ENCODE data around the gene MYL2.
A peak's percentile ranks its signal among the peaks of the same experiment; 100 is the strongest.

MYL2 gene

GRCh38 chr12:110888256-110888991 is 32.0 kb downstream of the MYL2 start:
- no peak for DNase-seq

GRCh38 chr12:110885152-110885840 is 35.1 kb downstream of the MYL2 start:
- DNase-seq, result no peak

DNA sequence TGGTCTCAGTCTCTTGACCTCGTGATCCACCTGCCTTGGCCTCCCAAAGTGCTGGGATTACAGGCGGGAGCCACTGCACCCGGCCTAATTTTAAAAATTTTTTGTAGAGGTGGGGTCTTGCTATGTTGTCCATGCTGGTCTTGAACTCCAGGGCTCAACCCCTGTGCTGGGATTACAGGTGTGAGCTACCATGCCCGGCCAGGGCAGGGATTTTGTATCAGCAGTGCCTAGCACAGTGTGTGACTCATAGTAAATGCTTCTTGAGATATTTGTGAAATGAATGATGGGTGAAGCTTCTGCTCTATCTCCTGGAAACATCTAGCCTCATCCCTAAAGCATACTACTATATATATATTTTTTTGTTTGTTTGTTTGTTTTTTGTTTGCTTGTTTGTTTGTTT is 37.1 kb downstream of the MYL2 start:
- no peak for DNase-seq

DNA sequence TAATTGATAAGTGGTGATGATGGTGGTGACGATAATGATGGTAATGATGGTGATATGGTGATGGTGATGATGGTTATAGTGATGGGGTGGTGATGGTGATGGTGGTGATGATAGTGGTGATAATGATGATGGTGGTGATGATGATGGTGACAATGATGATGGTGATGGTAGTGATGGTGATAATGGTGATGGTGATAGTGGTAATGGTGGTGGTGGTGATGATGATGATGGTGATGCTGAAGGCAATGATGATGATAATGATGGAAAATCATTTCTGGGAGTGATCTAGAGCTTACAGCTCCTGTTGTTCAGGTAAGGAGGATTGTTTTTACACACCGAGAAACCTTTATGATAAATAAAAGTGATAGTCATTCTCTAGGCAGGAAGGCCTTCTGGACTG is 39.7 kb downstream of the MYL2 start:
- DNase-seq, result no peak

GRCh38 chr12:110874781-110875180 is 45.6 kb downstream of the MYL2 start:
- DNase-seq, result no peak

DNA sequence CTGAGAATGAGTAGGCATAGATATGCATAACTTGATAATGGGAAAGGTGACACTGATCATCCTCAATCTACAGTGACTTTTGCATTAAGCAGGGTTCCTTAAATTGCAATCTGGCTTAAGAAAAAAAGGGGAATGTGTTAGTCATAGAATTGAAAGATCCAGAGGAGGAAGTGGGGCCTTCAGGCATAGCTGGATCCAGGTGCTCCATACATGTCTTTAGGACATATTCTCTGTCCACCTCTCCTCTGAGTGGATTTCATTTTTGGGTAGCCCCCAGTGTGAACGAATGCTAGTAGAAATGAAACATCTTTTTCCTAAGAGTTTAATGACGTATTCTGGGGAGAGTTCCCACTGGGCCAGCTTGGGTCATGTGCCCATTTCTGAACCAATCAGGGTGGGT is 46.0 kb downstream of the MYL2 start:
- DNase-seq, result no peak

DNA sequence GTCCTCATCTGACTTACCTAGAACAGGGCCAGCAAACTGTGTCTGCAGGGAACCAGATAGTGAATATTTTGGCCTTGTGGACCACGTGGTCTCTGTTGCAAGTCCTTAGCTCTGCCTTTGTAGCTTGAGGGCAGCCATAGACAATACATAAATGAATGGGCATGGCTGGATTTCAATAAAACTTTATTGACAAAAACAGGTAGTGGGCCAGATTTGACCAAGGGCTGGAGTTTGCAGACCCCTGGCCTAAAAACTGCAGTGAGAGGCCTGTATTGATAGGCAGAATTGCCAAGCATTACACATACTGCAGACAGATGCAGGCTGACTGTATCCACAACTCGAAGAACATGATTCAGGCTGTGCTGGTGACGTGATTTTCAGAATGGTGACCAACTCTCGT is 48.3 kb downstream of the MYL2 start:
- no peak for DNase-seq

DNA sequence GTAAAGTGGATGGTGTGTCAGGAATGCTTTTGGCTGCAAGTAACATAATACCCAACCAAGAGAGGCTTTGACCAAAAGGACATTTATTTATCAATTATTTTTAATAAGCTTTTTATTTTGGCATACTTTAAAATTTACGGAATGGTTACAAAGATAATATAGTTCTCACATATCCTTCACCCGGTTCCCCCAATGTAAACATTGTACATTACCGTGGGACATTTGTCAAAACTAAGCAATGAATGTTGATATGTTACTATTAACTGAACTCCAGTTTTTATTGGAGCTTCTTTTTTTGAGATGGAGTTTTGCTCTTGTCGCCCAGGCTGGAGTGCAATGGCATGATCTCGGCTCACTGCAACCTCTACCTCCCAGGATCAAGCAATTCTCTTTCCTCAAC is 50.6 kb downstream of the MYL2 start:
- no peak for DNase-seq

DNA sequence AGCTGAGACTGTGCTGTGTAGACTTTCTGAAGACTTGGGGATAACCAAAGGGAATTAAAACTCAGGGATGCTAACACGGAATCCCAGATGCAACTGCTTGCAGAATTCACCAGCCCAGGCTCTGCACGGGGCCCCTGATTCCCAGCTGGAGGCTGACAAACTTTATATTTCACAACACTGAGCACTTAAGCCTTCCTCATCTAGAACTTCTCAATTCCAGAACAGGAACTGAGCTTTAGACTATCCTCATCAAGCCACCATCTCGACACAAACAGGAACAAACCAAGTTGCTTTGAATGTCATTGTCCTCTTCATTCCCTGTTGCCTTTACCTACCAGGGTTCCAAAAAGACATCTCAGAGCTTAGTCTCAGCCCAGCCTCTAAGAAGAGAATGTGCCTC is 51.4 kb downstream of the MYL2 start:
- peak; percentile 74 to 88 (median 87) for DNase-seq

- DNase-seq, result peak; percentile 34 to 46 (median 45)
Measured at GRCh38 chr12:110865521-110865920, 54.9 kb downstream of the MYL2 start.

DNA sequence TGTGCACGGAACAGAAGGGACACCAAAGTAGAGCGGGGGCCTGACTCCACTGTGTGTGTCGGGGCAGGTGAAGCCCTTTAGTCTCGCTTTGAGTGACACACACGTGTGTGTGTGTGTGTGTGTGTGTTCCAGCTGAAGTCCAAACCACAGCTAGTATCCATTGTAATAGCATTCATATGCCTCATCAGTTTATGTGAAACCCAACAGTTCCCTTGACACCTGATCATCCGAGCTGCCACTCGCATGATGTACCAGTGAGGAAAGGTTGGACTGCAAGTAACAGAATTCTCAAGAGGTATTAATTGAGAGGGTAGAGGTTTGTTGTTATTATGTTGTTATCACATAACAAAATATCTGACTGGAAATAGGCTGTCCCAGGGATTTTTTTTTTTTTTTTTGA is 57.2 kb downstream of the MYL2 start:
- no peak for DNase-seq

GRCh38 chr12:110862329-110862728 is 58.0 kb downstream of the MYL2 start:
- DNase-seq, result no peak

DNA sequence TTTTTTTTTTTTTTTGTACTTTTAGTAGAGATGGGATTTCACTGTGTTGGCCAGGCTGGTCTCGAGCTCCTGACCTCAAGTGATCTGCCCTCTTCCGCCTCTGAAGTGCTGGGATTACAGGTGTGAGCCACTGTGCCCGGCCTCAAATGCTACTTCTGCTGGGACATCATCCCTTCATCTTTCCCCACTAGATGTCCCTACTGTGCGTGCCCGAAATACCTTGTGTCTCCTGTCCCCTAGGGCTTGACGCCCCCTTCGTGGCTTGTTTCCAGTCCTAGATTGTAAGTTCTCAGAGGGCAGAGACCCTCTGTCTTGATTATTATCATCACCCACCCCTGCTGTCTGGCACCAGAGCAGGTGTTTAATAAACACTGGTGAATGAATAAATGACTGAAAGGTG is 58.6 kb downstream of the MYL2 start:
- no peak for DNase-seq
